GM12864 (cell line): Measurements from ENCODE around the gene GEMIN5.

Experiments
- DNase-seq: peaks from one replicate; pipeline ENCODE4 v3.0.0-alpha.2; 2011; ENCODE audit warnings: low read depth
- H3K4me3 ChIP-seq: 2 replicates; pipeline ENCODE4 v1.5.1; 2011; ENCODE audit warnings: mild to moderate bottlenecking, low read depth, low read length, control low read depth
- TF ChIP-seq, protein P1 (sequence below): IDR thresholded peaks from 2 replicates; pipeline ENCODE4 v1.5.1; 2011; ENCODE audit warnings: low read depth, mild to moderate bottlenecking, moderate library complexity, low read length, control low read depth, inconsistent platforms; ENCODE audit errors: missing control alignments

The GEMIN5 gene

DNA sequence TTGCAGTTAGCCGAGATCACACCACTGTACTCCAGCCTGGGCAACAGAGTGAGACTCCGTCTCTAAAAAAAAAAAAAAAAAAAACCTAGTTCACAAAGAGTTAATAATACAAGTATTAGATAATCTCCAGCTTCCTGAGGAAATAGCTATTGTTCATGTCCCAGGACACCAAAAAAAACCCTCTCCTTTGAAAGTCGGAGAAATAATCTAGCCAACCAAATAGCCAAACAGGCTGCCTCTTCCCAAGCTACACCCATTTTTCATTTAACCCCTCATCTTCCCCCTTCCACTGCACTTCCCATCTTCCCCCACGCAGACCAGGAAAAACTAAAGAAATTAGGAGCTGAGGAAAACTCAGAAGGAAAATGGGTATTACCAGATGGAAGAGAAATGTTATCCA, 56.0 kb downstream of the GEMIN5 start:
- TF ChIP-seq, protein P1, sequence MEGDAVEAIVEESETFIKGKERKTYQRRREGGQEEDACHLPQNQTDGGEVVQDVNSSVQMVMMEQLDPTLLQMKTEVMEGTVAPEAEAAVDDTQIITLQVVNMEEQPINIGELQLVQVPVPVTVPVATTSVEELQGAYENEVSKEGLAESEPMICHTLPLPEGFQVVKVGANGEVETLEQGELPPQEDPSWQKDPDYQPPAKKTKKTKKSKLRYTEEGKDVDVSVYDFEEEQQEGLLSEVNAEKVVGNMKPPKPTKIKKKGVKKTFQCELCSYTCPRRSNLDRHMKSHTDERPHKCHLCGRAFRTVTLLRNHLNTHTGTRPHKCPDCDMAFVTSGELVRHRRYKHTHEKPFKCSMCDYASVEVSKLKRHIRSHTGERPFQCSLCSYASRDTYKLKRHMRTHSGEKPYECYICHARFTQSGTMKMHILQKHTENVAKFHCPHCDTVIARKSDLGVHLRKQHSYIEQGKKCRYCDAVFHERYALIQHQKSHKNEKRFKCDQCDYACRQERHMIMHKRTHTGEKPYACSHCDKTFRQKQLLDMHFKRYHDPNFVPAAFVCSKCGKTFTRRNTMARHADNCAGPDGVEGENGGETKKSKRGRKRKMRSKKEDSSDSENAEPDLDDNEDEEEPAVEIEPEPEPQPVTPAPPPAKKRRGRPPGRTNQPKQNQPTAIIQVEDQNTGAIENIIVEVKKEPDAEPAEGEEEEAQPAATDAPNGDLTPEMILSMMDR, result no peak
- no peak overlapping the region for H3K4me3 ChIP-seq
- no peak for DNase-seq

DNA sequence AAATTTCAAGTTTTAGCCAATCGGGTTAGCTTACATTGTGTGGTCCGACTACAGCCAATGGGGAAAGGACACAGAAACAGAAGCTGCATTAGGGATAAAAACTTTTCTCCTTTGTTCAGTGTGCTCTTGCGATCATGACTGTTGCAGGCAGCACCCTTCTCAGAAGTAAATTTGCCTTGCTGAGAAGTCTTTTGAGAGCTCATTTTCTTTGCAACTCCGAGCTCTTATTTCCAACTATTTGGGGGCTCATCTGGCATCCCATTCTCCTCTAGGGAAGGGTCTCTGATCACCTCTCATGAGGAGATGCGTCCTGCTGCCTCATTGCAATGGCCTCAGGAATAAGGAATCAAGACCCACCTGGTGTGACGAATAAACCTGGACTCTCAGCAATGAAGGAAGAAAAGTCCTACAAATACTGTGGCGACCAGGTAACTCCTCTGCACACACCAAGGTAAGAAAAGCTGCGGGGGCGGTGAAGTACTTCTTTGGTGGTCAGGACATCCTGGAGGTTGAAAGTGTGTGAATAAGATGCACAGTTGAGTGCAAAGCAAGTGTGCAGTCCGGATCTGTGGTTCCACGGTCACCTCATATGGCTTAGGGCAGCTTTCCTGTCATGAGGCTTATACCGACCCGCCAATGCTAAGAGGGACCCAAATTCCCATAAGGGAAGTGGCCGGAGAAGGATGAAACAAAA, 59.2 kb downstream of the GEMIN5 start:
- DNase-seq, result no peak
- TF ChIP-seq, protein P1, result no peak
- no peak overlapping the region for H3K4me3 ChIP-seq

DNA sequence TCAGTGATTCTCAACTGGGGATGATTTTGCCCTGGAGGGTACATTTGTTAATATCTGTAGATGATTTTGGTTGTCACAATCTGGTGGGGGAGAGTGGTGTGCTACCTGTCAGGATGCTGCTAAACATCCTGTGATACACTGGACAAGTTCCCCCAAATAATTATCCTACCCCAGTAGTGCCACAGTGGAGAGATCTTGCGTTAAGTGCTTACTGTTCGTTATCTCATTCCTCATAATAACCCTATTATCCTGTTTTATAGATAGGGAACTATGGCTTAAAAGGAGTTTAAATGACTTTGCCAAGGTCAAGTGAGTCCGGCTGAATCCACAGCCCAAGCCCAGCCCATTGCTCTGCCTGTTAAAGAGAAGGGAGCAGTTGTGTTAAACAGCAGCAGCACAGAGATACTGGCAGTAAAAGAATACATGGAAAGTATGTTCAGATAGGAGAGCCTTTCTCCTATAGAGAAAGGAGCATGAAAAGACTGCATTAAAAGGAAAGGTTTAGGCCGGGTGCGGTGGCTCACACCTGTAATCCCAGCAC, 64.2 kb downstream of the GEMIN5 start:
- no peak overlapping the region for H3K4me3 ChIP-seq
- DNase-seq, result no peak
- TF ChIP-seq, protein P1, result no peak

DNA sequence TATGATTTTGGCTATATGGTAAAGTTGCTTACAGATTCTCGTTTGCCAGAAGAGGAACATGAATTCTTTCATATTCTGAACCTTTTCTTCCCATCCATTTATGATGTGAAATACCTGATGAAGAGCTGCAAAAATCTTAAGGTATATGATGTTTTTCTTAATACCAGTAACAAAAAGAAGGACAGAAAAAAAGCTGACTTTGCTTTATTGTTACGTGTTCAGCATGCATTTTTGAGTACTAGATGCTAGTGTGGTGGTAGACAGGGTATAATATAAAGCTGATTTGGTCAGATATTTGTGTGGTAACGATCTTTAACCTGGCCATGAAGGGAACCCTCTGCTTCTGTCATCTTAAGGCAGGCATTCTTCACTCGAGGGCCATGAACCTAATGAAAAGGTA, 66.3 kb downstream of the GEMIN5 start:
- TF ChIP-seq, protein P1, result no peak
- no peak overlapping the region for H3K4me3 ChIP-seq
- no peak for DNase-seq

DNA sequence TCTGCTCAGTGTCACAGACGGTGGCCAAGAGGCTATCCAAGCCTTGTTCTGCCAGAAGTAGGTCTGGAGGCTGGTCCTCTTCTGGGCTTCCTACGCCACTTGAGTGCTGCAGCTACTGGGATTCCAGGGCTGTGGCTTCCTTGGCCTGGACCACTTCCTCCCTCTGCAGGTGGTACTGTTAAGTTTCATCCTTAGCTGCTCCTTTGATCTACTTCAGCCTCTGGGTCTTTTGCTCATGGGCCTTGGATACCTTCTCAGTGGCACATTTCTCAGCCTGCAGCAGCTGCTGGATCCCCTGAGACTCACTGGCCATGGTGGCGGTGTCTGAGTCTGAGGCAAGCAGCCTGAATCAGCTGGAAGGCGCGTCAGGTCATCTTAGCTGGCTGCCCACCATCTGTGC, 69.3 kb downstream of the GEMIN5 start:
- no peak overlapping the region for H3K4me3 ChIP-seq
- TF ChIP-seq, protein P1, result no peak
- DNase-seq, result no peak

DNA sequence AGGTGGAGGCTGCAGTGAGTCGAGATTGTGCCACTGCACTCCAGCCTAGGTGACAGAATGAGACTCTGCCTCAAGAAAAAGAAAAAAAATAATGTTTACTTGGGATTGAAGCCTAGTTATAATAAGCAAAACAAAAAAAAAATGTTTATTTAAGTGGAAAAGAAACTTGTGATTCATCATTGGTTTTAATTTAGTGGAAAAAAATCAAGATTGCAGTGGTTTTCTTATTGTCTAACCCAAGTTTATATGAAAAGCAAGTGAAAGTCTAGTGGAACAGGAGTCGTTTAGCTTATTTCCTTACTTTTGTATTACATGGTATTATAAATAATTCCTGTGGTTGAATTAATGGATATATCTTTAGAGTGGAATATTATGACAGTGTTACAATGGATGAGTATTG, 71.2 kb downstream of the GEMIN5 start:
- H3K4me3 ChIP-seq, result no peak overlapping the region
- TF ChIP-seq, protein P1, result no peak
- no peak for DNase-seq
